Liver (tissue), 9 donors: Measurements from ENCODE around the gene NPNT. TPM values are rescaled to one million over a fixed set of nuclear protein-coding genes. Genes with fewer than 3 reads are reported as not detected.

Source experiments
- DNase-seq: peaks from one replicate; pipeline ENCODE4 v3.0.0-alpha.2; 2017; ENCODE audit warnings: low spot score
- H3K27ac ChIP-seq, 2 donors: one replicate each; pipeline ENCODE4 v1.7.0; 2013; ENCODE audit warnings: inconsistent platforms in 2 of 2, low read length in 2 of 2, control low read depth in 1 of 2, low read depth in 1 of 2, mild to moderate bottlenecking in 1 of 2
- H3K27me3 ChIP-seq, 4 donors: one replicate each; pipeline versions ENCODE4 v1.6.1 to v1.7.0; 2013; ENCODE audit warnings: low read length in 3 of 4, inconsistent platforms in 1 of 4, mild to moderate bottlenecking in 1 of 4, moderate library complexity in 1 of 4; ENCODE audit not compliant: control insufficient read depth in 4 of 4, insufficient read depth in 4 of 4
- H3K36me3 ChIP-seq, 4 donors: one replicate each; pipeline versions ENCODE4 v1.6.1 to v1.7.0; 2013; ENCODE audit warnings: low read length in 3 of 4, mild to moderate bottlenecking in 3 of 4, low read depth in 1 of 4, moderate library complexity in 1 of 4; ENCODE audit not compliant: control insufficient read depth in 4 of 4, insufficient read depth in 3 of 4
- H3K4me1 ChIP-seq, 4 donors: one replicate each; pipeline versions ENCODE4 v1.6.1 to v1.7.0; 2013; ENCODE audit warnings: low read length in 3 of 4, mild to moderate bottlenecking in 3 of 4, moderate library complexity in 1 of 4; ENCODE audit not compliant: control insufficient read depth in 4 of 4, insufficient read depth in 4 of 4
- H3K4me3 ChIP-seq, 3 donors: one replicate each; pipeline versions ENCODE4 v1.6.1 to v1.7.0; 2013; ENCODE audit warnings: low read length in 3 of 3, control low read depth in 1 of 3, low read depth in 1 of 3, mild to moderate bottlenecking in 1 of 3
- H3K9ac ChIP-seq, 2 donors: one replicate each; pipeline ENCODE4 v1.7.0; 2013; ENCODE audit warnings: low read length in 2 of 2, mild to moderate bottlenecking in 2 of 2, moderate library complexity in 2 of 2, control low read depth in 1 of 2, low read depth in 1 of 2
- H3K9me3 ChIP-seq, 4 donors: one replicate each; pipeline versions ENCODE4 v1.6.1 to v1.7.0; 2013; ENCODE audit warnings: low read length in 3 of 4; ENCODE audit not compliant: control insufficient read depth in 4 of 4
- ATF3 ChIP-seq: IDR thresholded peaks from 2 replicates; pipeline ENCODE4 v1.6.1; 2016; ENCODE audit warnings: antibody characterized with exemption
- FOXA2 ChIP-seq: IDR thresholded peaks from 2 replicates; pipeline ENCODE4 v1.6.1; 2016; ENCODE audit warnings: antibody characterized with exemption
- GABPA ChIP-seq, 2 donors: IDR thresholded peaks in 1 of 2; conservative IDR thresholded peaks in 1 of 2; 2 replicates each; pipeline ENCODE4 v1.6.1; 2016; ENCODE audit warnings: antibody characterized with exemption in 2 of 2, mild to moderate bottlenecking in 1 of 2, moderate library complexity in 1 of 2
- HNF4A ChIP-seq, 2 donors: conservative IDR thresholded peaks; 2 replicates each; pipeline ENCODE4 v1.6.1; 2016; ENCODE audit warnings: antibody characterized with exemption in 2 of 2, mild to moderate bottlenecking in 2 of 2
- HNF4G ChIP-seq: IDR thresholded peaks from 2 replicates; pipeline ENCODE4 v1.6.1; 2016; ENCODE audit warnings: antibody characterized with exemption
- JUND ChIP-seq, 2 donors: IDR thresholded peaks; 2 replicates each; pipeline ENCODE4 v1.6.1; 2016; ENCODE audit warnings: antibody characterized with exemption in 2 of 2
- MAX ChIP-seq: IDR thresholded peaks from 2 replicates; pipeline ENCODE4 v1.6.1; 2016; ENCODE audit warnings: antibody characterized with exemption
- NR2F2 ChIP-seq: IDR thresholded peaks from 2 replicates; pipeline ENCODE4 v1.6.1; 2016; ENCODE audit warnings: antibody characterized with exemption
- RAD21 ChIP-seq, 2 donors: IDR thresholded peaks; 2 replicates each; pipeline ENCODE4 v1.6.1; 2016; ENCODE audit warnings: antibody characterized with exemption in 2 of 2, mild to moderate bottlenecking in 2 of 2
- RXRA ChIP-seq, 2 donors: IDR thresholded peaks; 2 replicates each; pipeline ENCODE4 v1.6.1; 2017 to 2018; ENCODE audit warnings: antibody characterized with exemption in 2 of 2, mild to moderate bottlenecking in 1 of 2
- SP1 ChIP-seq: IDR thresholded peaks from 2 replicates; pipeline ENCODE4 v1.6.1; 2018; ENCODE audit warnings: antibody characterized with exemption, mild to moderate bottlenecking
- YY1 ChIP-seq: IDR thresholded peaks from 2 replicates; pipeline ENCODE4 v1.6.1; 2016; ENCODE audit warnings: antibody characterized with exemption, mild to moderate bottlenecking
- ZBTB33 ChIP-seq: IDR thresholded peaks from 2 replicates; pipeline ENCODE4 v1.6.1; 2016; ENCODE audit warnings: antibody characterized with exemption
- WGBS: extraction: QIAGEN DNeasy Blood & Tissue Kit; methylation state at CpG from one replicate; pipeline ENCODE4 v1.1.7; 2013; 5-methylcytosine and 5-hydroxymethylcytosine counted together
- polyA plus RNA-seq, 2 donors: library from polyadenylated mRNA; stranded (reverse) in 1 of 2; unstranded in 1 of 2; fragments of 200-250 nt in 1 of 2; fragments of >200 nt in 1 of 2; fragmentation: Nextera tagmentation in 1 of 2; extraction: Ambion mirVana in 1 of 2; gene quantifications; one replicate each; pipeline versions ENCODE4 v1.2.1 to v1.2.3, GENCODE V29; 2013 to 2015
- total RNA-seq, 2 donors: library from RNA; depleted of rRNA; stranded (reverse); fragments of >200 nt; gene quantifications; one replicate each; pipeline ENCODE4 v1.2.3, GENCODE V29; 2014
- TF ChIP-seq, protein P1 (sequence below): IDR thresholded peaks from 2 replicates; pipeline ENCODE4 v1.6.1; 2016; ENCODE audit warnings: antibody characterized with exemption, mild to moderate bottlenecking
- donor health status: healthy.
- donor health status: healthy.
- donor health status: healthy.
- donor health status: healthy.
- donor health status: healthy.

The NPNT gene
- total and polyA plus RNA-seq, 4 donors = 1.3 to 4.4 (median 2.0) TPM

DNA sequence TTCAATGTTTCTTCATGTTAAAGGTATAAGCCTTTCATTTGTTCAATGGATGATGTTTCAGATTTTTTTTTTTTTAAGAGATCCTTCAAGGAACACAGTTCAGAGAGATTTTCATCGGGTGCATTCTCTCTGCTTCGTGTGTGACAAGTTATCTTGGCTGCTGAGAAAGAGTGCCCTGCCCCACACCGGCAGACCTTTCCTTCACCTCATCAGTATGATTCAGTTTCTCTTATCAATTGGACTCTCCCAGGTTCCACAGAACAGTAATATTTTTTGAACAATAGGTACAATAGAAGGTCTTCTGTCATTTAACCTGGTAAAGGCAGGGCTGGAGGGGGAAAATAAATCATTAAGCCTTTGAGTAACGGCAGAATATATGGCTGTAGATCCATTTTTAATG is 75.8 kb downstream of the NPNT start:
- no peaks in the 10 kb centered on the region for H3K4me1 ChIP-seq
- no peaks in the 10 kb centered on the region for H3K36me3 ChIP-seq
- H3K27me3 ChIP-seq = no peaks in the 10 kb centered on the region
- DNase-seq = no peak
- no peak for TF ChIP-seq NR2F2
- no peak for TF ChIP-seq YY1
- TF ChIP-seq, protein P1, sequence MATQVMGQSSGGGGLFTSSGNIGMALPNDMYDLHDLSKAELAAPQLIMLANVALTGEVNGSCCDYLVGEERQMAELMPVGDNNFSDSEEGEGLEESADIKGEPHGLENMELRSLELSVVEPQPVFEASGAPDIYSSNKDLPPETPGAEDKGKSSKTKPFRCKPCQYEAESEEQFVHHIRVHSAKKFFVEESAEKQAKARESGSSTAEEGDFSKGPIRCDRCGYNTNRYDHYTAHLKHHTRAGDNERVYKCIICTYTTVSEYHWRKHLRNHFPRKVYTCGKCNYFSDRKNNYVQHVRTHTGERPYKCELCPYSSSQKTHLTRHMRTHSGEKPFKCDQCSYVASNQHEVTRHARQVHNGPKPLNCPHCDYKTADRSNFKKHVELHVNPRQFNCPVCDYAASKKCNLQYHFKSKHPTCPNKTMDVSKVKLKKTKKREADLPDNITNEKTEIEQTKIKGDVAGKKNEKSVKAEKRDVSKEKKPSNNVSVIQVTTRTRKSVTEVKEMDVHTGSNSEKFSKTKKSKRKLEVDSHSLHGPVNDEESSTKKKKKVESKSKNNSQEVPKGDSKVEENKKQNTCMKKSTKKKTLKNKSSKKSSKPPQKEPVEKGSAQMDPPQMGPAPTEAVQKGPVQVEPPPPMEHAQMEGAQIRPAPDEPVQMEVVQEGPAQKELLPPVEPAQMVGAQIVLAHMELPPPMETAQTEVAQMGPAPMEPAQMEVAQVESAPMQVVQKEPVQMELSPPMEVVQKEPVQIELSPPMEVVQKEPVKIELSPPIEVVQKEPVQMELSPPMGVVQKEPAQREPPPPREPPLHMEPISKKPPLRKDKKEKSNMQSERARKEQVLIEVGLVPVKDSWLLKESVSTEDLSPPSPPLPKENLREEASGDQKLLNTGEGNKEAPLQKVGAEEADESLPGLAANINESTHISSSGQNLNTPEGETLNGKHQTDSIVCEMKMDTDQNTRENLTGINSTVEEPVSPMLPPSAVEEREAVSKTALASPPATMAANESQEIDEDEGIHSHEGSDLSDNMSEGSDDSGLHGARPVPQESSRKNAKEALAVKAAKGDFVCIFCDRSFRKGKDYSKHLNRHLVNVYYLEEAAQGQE = no peak
- H3K27ac ChIP-seq = no peak overlapping the region
- 78% methylated on average over 4 of the region's 4 CpGs for WGBS
- H3K4me3 ChIP-seq = no peak overlapping the region
- no peaks in the 10 kb centered on the region for H3K9me3 ChIP-seq
- H3K9ac ChIP-seq = no peak overlapping the region

DNA sequence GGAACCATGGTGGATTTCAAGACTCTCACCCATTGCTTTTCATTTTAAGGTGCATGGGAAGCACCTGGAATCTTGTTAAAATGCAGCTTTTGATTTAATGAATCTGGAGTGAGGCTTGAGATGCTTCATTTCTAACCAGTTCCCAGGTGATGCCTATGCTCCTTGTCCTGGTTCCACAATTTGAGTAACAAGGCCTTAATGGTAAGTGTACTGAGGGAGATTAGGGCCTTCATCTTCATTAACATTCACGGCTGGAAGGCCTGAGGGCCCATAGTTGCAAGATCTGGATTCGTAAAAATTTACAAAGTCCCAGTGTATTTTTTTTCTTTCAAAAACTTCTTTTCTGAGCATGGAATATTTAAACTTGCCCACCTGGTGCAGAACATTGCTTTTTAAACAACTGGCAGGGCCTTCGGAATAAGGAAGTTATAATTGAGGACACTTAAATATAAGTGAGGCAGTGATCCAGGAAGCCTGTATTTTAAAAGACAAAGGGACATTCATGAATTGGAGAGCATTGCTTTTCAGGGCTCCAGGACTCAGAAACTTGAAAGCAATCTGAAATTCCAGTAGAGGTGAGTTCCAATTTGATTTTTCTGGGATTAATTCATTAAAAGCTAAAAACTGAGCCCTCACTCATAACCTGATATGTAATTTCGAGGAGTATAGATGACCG is 77.8 kb downstream of the NPNT start:
- Histone ChIP-seq H3K36me3 (no peaks in the 10 kb centered on the region), H3K4me3 (no peak overlapping the region), H3K9me3 (no peaks in the 10 kb centered on the region), H3K27ac (no peak overlapping the region), H3K4me1 (no peaks in the 10 kb centered on the region), H3K27me3 (no peaks in the 10 kb centered on the region), H3K9ac (no peak overlapping the region)
- WGBS = 84% methylated on average over 5 of the region's 5 CpGs
- DNase-seq = no peak
- no peak for TF ChIP-seq FOXA2
- no peak for TF ChIP-seq HNF4G
- TF ChIP-seq RAD21 (IDR thresholded peaks at IDR 0.05) = no peak
- TF ChIP-seq NR2F2 = no peak
- TF ChIP-seq RXRA (IDR thresholded peaks at IDR 0.05) = no peak
- no peak for TF ChIP-seq YY1
- no peak for TF ChIP-seq ZBTB33
- no peak for TF ChIP-seq MAX
- no peak for TF ChIP-seq GABPA (IDR thresholded peaks at IDR 0.05 in 1 of 2, conservative IDR thresholded peaks at IDR 0.05 in 1 of 2)
- no peak for TF ChIP-seq SP1
- no peak for TF ChIP-seq JUND (IDR thresholded peaks at IDR 0.05)
- TF ChIP-seq ATF3 = no peak
- TF ChIP-seq, protein P1 = no peak
- no peak for TF ChIP-seq HNF4A (conservative IDR thresholded peaks at IDR 0.05)
